Epidermal melanocyte (primary cell): ENCODE results near the gene MPHOSPH10.
"Not testable (repeated sequence)": the region's sequence is repeated elsewhere in the genome, so short reads cannot be mapped to it uniquely, and the experiment has no call there.

Experiments
- DNase-seq: peaks from one replicate; pipeline ENCODE4 v3.0.0; 2011; ENCODE audit warnings: low spot score; ENCODE audit not compliant: insufficient read length

Gene MPHOSPH10, protein sequence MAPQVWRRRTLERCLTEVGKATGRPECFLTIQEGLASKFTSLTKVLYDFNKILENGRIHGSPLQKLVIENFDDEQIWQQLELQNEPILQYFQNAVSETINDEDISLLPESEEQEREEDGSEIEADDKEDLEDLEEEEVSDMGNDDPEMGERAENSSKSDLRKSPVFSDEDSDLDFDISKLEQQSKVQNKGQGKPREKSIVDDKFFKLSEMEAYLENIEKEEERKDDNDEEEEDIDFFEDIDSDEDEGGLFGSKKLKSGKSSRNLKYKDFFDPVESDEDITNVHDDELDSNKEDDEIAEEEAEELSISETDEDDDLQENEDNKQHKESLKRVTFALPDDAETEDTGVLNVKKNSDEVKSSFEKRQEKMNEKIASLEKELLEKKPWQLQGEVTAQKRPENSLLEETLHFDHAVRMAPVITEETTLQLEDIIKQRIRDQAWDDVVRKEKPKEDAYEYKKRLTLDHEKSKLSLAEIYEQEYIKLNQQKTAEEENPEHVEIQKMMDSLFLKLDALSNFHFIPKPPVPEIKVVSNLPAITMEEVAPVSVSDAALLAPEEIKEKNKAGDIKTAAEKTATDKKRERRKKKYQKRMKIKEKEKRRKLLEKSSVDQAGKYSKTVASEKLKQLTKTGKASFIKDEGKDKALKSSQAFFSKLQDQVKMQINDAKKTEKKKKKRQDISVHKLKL

DNA sequence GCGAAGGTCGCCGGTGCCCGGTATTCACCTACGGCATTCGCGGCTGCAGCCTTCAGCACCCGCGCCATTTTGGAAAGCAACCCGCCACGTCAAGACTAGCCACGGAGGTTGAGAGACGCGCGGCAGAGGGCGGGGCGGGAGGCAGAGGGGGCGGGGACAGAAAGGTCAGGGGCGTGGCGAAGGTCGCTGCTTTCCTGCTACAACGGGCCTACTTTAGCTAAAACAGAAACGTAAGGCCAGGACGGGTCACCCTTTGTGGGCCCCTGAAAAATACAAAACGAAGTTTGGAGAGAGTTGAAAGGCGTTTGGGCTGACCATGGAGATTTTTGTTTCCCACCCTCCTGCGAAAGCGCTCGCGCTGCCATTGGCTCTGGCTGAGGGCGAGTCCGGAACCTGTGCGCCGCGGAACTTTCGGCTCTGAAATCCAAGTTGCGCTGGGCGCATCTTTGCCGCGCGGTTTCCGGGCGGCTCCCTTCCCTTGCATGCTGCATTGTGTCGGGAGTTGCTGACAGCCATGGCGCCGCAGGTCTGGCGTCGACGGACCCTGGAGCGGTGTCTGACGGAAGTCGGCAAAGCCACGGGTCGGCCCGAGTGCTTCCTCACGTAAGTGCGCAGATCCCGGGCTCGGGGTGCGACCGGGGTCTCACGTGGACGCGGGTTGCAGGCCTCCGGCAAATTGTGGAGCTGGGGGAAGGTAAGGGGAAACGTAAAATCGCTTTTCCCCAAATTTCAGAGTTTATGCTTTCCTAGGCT, at the start of gene MPHOSPH10, which contains the start of gene MCEE:
Gene MPHOSPH10 (plus strand): TSS at position 483 of the 753 bp plus-strand sequence. CDS start 32 bp downstream, at position 515.
Gene MCEE (minus strand): TSS at position 78 of the 753 bp plus-strand sequence. CDS start 10 bp downstream, at position 68.
- peak; percentile 73 for DNase-seq

DNA sequence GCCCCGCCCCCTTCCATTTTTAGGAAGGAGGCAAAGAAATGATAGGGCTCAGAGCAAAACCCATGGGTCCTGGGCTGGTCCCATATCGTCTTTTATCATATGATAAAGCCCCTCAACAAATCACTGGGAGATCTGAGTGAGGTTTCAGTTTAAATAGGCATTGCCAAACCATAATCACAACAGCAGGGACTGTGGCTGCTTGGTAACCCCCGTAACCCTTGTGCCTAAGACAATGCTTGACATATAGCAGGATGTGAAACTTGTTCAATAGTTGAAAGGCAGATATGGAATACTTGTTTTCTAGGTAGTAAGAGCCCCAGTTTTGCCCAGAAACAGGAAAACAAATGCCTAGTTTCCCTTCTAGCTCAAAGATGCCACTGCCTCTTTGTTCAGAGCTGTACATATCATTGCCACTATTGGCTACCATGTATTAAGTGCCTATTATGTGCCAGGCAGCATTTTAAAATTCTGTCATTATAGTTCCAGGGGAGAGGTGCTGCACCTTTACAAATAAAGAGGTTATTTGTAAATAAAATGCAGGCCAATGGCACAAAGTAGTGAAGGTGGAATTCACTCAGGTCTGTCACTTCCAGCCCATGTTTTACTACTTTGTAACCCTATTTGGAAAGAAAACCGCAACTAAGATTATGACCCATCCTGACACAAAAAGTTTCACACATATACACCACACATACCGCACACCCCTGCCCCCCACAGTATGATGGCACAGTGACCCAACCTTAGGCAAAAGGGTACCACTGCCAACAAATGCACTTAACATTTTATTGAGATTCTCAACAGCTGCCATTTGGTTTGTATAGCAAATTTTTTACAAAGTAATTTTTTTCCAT, 47.8 kb upstream of the MPHOSPH10 start:
- DNase-seq, result no peak

DNA sequence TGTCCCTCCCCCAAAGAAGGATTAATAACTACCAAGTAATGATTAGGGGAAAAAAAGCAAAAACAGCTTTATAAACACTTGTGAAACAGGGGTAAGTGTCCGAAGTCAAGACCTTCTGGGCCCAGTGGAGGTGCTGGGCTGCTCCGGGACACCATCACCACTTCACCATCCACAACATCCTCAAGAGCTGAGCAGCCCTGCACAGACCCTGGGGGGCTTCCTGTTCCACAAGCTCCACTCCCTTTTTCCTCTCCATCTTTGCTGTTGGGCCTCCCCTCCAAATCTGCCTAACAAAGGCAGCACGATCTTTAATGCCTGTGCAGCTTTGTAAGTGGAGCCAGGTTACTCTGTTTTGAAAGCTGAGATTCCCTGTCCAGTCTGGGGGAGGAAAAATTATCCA, 47.1 kb upstream of the MPHOSPH10 start:
- not testable (repeated sequence) for DNase-seq

DNA sequence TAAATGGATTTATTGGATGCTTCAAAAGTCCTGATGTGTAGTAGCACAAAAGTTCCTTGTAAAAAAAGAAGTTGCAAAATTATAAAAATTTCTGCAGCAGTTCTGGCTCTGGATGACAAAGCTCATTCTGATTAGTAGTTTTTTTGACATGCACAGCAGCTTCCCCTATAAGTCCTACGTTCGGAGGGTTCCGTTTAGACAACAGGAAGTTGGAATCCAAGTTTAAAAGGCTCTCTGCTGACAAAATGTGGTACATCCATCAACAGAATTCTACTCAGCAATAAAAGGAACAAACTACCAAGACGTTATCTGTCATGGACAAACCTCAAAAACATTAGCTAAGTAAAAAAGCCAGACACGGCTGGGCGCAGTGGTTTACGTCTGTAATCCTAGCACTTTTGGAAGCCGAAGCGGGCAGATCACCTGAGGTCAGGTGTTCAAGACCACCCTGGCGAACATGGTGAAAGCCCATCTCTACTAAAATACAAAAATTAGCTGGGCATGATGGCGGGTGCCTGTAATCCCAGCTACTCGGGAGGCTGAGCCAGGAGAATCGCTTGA, 46.6 kb upstream of the MPHOSPH10 start:
- not testable (repeated sequence) for DNase-seq

DNA sequence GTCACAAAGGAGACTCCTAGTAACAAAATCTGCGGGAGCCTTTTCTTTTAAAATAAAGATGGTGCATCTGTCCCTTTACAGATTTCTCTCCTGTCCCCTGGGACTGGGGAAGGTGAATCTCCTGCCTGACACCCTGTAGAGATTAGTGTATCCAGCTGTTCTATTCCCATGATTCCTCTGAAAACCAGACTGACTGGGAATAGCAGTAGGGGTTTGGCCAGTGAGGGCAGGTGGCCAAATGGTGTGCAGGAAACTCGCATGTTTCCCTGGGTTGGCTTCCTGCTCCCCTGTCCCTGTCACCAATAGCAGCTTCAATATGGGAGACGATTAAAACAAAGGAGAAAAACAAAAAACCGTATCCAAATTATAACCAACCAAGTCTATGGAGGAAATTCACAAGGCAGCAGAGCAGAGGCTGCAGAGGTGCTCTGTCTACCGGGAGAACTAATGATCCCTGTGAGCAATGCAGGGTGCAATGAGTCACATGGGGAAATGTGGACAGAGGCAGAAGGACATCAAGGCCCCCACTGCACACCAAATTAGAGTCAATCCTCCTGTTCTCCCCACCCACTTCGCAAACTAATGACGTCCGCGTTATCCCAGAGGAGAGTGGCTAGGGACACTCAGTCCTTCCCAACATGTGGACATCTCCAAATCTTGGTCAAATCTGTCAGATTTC, 45.0 kb upstream of the MPHOSPH10 start:
- not testable (repeated sequence) for DNase-seq

DNA sequence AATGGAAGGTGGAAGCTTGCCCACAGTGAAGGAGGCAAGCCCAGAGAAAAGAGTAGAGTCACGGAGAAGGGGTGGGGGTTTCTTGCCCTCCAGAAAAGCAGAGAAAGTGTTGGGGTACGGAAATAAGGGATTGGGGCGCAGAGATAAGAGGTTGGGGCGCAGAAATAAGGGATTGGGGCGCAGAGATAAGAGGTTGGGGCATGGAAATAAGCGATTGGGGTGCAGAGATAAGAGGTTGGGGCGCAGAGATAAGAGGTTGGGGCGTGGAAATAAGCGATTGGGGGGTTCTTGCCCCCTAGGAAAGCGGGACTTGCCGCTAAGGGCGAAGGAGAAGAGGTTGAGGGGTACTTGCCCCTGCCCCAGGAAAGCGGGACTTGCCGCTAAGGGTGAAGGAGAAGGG, 41.0 kb upstream of the MPHOSPH10 start:
- not testable (repeated sequence) for DNase-seq

DNA sequence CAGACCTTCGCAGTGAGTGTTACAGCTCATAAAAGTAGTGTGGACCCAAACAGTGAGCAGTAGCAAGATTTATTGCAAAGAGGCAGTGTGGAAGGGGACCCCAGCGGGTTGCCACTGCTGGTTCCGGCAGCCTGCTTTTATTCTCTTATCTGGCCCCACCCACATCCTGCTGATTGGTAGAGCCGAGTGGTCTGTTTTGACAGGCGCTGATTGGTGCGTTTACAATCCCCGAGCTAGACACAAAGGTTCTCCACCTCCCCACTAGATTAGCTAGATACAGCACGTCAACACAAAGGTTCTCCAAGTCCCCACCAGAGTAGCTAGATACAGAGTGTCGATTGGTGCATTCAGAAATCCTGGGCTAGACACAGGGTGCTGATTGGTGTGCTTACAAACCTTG, 38.6 kb upstream of the MPHOSPH10 start:
- not testable (repeated sequence) for DNase-seq

DNA sequence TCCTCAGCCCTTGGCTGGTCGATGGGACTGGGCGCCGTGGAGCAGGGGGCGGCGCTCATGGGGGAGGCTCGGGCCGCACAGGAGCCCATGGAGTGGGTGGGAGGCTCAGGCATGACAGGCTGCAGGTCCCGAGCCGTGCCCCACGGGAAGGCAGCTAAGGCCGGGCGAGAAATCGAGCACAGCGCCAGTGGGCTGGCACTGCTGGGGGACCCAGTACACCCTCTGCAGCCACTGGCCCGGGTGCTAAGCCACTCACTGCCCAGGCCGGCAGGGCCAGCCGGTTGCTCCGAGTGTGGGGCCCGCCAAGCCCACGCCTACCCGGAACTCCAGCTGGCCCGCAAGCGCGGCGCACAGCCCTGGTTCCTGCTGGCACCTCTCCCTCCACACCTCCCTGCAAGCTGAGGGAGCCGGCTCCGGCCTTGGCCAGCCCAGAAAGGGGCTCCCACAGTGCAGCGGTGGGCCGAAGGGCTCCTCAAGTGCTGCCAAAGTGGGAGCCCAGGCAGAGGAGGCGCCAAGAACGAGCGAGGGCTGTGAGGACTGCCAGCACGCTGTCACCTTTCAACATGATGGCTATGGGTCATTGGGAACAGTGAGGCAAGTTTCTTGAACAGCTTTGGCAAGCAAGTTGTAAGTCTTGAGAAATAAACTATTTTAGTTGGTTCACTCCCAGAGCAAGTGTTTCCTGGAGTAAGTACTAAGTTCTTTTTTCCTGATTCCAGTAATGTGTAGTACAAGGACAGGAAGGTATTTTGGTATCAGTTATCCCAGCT, 37.8 kb upstream of the MPHOSPH10 start:
- not testable (repeated sequence) for DNase-seq

DNA sequence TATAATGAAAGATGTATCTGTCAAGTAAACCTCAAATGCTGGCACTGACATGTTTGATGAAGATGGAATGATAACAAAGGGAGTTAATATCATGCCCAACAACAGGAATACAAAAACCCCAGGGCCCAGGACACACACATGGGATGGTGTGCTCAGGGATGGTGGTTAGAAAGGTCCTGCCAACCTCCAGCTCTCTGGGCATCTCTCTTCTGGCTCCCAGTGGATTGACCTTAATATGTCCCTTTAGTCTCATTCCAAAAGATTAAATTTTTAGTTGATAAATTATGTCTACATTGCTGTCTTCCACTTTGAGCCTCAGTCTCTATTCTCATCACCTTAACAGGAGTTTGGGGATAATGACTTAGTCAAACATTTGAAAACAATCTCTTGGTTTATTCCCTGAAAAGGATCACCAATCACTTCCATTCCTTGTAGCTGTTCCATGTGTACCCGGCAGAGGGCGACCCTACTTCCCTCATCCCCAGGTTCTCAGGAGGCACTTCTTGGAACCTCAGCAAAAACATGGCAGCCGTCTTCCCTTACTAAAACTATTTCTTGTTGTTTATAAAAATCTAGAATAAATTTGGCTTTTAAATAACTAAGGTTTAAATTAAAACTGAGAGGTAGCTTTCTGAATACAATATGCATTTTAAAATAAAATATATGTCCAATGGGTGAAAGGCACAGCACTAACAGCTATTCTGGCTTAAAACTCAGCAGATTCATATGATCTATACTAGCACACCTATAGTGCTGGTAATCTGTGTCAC, 30.1 kb upstream of the MPHOSPH10 start:
- peak; percentile 77 for DNase-seq

DNA sequence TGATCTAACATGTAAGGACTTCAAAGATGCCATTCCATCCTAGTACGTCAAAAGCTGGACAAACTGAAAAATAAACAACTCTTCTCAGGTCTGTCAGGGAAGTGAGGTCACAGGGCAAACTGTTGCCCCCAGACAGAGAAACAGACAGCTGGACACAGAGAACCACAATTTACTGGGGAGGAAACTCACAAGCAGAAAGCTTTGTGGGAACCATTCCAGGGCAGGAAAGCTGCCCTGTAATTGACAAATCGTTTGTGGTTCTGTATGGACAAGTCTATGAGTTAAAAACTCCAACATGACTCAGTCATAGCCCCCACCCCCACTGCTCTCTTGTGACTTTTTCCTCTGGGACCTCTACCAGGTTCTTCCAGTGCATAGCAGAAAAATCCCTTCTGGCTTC, 28.8 kb upstream of the MPHOSPH10 start:
- no peak for DNase-seq

DNA sequence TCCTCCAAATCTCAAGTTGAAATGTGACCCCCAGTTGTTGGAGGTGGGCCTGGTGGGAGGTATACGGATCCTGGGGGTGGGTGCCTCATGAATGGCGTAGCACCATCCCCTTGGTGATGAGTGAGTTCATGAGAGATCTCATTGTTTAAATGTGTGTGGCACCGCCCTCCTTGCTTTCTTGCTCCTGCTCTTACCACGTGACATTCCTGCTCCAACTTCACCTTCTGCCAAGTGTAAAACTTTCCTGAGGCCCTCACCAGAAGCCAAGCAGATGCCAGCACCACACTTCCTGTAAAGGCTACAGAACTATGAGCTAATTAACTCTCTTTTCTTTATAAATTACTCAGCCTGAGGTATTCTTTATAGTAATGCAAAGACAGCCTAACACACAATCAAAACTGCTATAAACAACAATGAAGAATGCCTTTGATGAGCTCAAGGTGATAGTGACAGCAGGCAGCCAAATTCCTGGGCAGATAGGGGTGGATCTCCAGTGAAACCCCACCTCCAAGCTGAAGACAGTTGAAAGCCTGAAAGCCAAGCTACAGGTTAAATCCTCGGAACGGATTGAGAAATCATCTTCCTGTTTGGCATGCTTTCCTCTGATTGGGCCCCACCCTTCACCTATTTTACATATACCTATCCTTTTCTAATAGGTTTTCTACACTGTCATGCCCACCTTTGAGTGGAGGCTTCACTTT, 27.3 kb upstream of the MPHOSPH10 start:
- DNase-seq, result no peak

DNA sequence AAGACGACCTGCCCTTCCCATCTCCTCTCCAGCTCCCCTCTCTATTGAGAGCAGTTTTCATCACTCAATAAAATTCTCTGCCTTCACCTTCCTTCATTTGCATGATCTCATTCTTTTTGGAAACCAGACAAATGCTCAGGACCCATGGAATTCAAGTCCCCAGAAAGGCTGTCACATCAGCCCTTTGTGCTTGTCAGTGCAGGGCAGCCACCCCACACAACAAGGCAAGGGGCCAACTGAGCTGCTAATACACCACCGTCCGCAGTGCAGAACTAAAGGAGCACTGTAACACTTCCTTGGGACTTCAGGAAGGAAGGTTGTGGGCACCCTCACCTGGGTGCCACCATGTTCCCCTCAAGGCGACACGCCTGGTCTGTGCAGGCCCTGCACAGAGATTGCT, 26.6 kb upstream of the MPHOSPH10 start:
- DNase-seq, result no peak

DNA sequence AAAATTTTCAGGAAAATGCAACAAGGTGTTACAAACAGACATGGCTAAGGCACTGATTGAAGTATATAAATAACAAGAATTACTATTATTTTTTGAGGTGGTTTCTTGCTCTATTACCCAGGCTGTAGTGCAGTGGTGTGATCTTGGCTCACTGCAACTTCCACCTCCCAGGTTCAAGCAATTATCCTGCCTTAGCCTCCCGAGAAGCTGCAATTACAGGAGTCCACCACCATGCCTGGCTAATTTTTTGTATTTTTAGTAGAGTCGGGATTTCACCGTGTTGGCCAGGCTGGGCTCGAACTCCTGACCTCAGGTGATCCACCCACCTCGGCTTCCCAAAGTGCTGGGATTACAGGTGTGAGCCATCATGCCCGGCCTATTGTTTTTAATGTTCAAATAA, 24.0 kb upstream of the MPHOSPH10 start:
- DNase-seq, result not testable (repeated sequence)

DNA sequence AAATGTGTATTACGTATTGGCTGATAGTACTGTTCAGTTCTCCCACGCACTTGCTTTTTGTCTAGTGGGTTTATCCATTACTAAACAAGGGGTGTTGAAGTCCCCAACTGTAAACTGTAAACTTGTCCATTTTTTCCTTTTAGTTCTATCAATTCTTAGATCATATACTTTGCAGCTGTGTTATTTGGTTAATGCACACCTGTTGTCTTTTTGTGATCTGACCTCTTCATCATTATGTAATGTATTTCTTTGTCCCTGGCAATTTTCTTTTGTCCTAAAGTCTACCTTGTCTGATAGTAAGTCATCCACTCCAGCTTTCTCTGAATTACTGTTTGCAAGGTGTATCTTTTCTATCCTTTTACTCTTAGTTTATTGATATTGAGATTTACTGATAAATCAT, 22.3 kb upstream of the MPHOSPH10 start:
- no peak for DNase-seq

DNA sequence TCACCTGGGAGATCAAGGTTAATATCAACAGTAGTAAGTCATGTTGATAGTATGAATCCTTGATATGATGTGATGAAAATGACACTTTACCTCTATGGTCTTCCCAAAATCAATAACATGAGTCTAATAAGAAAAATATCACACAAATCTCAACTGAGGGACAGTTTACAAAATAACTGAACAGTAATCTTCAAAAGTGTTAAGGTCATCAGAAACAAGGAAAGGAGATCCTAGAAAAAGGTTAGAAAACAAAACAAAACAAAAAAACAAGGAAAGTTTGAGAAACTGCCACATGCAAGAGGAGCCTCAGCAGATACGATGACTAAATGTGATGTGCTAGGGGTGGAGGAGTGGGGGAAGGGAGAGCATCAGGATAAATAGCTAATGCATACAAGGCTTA, 16.6 kb upstream of the MPHOSPH10 start:
- DNase-seq, result no peak

DNA sequence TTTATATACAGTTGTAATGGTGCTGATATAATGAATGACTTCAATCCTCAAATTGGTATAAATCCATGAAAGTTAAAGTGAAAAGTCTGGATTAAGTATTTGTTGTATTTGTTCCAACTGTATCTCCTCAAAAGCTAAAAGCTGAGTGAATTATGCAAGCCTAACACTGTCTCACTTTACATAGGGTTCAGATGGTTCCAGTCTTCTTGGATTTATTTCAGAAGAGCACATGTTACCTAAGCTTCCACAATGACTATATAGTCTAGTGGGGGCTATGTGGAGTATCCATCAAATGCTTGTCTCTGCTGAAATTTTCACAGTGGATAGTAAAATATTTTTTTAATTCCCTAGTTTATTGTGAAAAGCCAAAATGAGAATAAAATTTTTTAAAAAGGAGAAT, 13.4 kb upstream of the MPHOSPH10 start:
- DNase-seq, result no peak

DNA sequence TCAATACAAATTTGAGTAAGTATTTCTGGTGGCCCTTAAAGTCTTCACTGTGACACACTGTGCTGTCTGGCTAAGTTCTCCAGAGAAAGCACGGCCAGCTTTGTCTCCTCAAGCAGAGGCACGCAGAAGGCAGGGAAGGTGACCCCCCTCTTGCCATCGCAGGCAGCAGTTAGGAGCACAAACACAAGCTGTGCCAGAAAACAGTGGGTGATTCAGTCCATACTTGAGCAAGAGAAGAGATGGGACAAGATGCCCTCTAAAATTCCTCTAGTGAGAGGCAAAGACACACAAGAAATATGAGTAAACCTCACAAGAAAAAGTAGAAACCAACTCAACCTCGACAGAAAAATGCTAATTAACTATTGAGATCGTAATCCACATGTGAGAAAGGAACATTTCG, 10.2 kb upstream of the MPHOSPH10 start:
- DNase-seq, result no peak

DNA sequence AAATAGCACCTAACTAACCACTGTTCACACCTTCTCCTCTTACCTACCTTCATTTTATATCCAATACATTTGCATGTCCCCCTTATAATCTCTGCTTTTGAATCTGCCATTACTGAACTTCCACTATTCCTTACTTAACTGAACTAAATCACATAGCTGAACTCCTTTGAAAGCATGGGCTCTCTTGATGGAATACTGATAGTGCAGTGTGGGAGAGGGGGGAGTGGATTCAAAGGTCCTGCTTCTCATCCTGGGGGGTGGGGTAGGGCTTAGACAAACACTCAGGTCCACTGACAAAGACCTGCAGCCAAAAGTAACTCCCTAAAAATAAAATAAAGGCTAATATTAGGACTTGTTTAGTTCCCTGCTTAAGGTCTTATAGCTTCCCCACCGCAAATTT, 9.0 kb upstream of the MPHOSPH10 start:
- no peak for DNase-seq
